IPS-20b (cell line): ENCODE data around the gene CFAP221.

Experiments used
- H3K27ac ChIP-seq: one replicate; pipeline ENCODE4 v1.5.1; 2013; ENCODE audit warnings: low read length
- H3K27me3 ChIP-seq: 2 replicates; pipeline ENCODE4 v1.6.1; 2013; ENCODE audit warnings: mild to moderate bottlenecking, low read length, inconsistent platforms; ENCODE audit not compliant: insufficient read depth
- H3K36me3 ChIP-seq: 2 replicates; pipeline ENCODE4 v1.6.1; 2013; ENCODE audit warnings: low read depth, mild to moderate bottlenecking, inconsistent platforms, low read length, moderate library complexity; ENCODE audit not compliant: insufficient read depth
- H3K4me1 ChIP-seq: 2 replicates; pipeline ENCODE4 v1.6.1; 2013; ENCODE audit warnings: mild to moderate bottlenecking, control low read depth, inconsistent platforms, low read length, moderate library complexity; ENCODE audit not compliant: insufficient read depth
- H3K4me3 ChIP-seq: 2 replicates; pipeline ENCODE4 v1.5.1; 2013; ENCODE audit warnings: mild to moderate bottlenecking, low read length, inconsistent platforms
- H3K9ac ChIP-seq: 2 replicates; pipeline ENCODE4 v1.6.1; 2013; ENCODE audit warnings: low read depth, mild to moderate bottlenecking, inconsistent platforms, low read length, moderate library complexity
- H3K9me3 ChIP-seq: 2 replicates; pipeline ENCODE4 v1.6.1; 2013; ENCODE audit warnings: mild to moderate bottlenecking, low read depth, low read length, inconsistent platforms; ENCODE audit not compliant: insufficient read depth

The CFAP221 gene

GRCh38 chr2:119537792-119538191 is 6.5 kb upstream of the CFAP221 start:
- Histone ChIP-seq H3K9me3 (peaks cover 14% of the 10 kb centered on the region; the same call in 1 of the 2 replicates), H3K9ac (no peak overlapping the region), H3K27ac (no peak overlapping the region), H3K4me3 (no peak overlapping the region), H3K27me3 (no peaks in the 10 kb centered on the region; the same call in 1 of the 2 replicates), H3K36me3 (no peaks in the 10 kb centered on the region), H3K4me1 (no peaks in the 10 kb centered on the region; the same call in 1 of the 2 replicates)

GRCh38 chr2:119541476-119541875 is 2.8 kb upstream of the CFAP221 start:
- H3K4me3 ChIP-seq, result no peak overlapping the region
- H3K9me3 ChIP-seq, result no peaks in the 10 kb centered on the region
- H3K27ac ChIP-seq, result no peak overlapping the region
- no peaks in the 10 kb centered on the region for H3K4me1 ChIP-seq
- H3K27me3 ChIP-seq, result peaks cover 24% of the 10 kb centered on the region
- H3K9ac ChIP-seq, result no peak overlapping the region
- no peaks in the 10 kb centered on the region for H3K36me3 ChIP-seq

- H3K9ac ChIP-seq, result peak overlapping the region; percentile 77; the same call in 1 of the 2 replicates
- H3K36me3 ChIP-seq, result no peaks in the 10 kb centered on the region
- H3K4me3 ChIP-seq, result peak overlapping the region; percentile 74
- no peaks in the 10 kb centered on the region for H3K9me3 ChIP-seq
- H3K27ac ChIP-seq, result no peak overlapping the region
- no peaks in the 10 kb centered on the region for H3K4me1 ChIP-seq
- H3K27me3 ChIP-seq, result peaks cover 25% of the 10 kb centered on the region
These were observed 758 bp downstream of the CFAP221 start for GRCh38 chr2:119544939-119545475.

- Histone ChIP-seq H3K9me3 (no peaks in the 10 kb centered on the region), H3K27ac (no peak overlapping the region), H3K4me3 (no peak overlapping the region), H3K4me1 (no peaks in the 10 kb centered on the region), H3K9ac (no peak overlapping the region), H3K36me3 (no peaks in the 10 kb centered on the region), H3K27me3 (peaks cover 25% of the 10 kb centered on the region)
These were observed 1.7 kb downstream of the CFAP221 start for GRCh38 chr2:119545754-119546446.

- Histone ChIP-seq H3K9me3 (no peaks in the 10 kb centered on the region), H3K4me1 (no peaks in the 10 kb centered on the region), H3K36me3 (no peaks in the 10 kb centered on the region), H3K27me3 (peaks cover 25% of the 10 kb centered on the region), H3K4me3 (no peak overlapping the region), H3K27ac (no peak overlapping the region), H3K9ac (no peak overlapping the region)
These were observed 2.2 kb downstream of the CFAP221 start for GRCh38 chr2:119546447-119546767.

GRCh38 chr2:119548516-119549120 is 4.4 kb downstream of the CFAP221 start:
- Histone ChIP-seq H3K36me3 (no peaks in the 10 kb centered on the region), H3K27ac (no peak overlapping the region), H3K9ac (no peak overlapping the region), H3K9me3 (no peaks in the 10 kb centered on the region), H3K4me1 (no peaks in the 10 kb centered on the region), H3K27me3 (peaks cover 19% of the 10 kb centered on the region), H3K4me3 (no peak overlapping the region)

GRCh38 chr2:119549241-119549640 is 5.0 kb downstream of the CFAP221 start:
- Histone ChIP-seq H3K27me3 (peaks cover 19% of the 10 kb centered on the region), H3K4me3 (no peak overlapping the region), H3K4me1 (no peaks in the 10 kb centered on the region), H3K36me3 (no peaks in the 10 kb centered on the region), H3K9ac (no peak overlapping the region), H3K9me3 (no peaks in the 10 kb centered on the region), H3K27ac (no peak overlapping the region)

- Histone ChIP-seq H3K4me1 (no peaks in the 10 kb centered on the region), H3K27ac (no peak overlapping the region)
These were observed 6.1 kb downstream of the CFAP221 start for GRCh38 chr2:119550346-119550745.

GRCh38 chr2:119550856-119551255 is 6.6 kb downstream of the CFAP221 start:
- H3K9ac ChIP-seq, result no peak overlapping the region
- H3K9me3 ChIP-seq, result no peaks in the 10 kb centered on the region
- H3K4me3 ChIP-seq, result no peak overlapping the region
- peaks cover 8% of the 10 kb centered on the region for H3K27me3 ChIP-seq
- no peak overlapping the region for H3K27ac ChIP-seq
- no peaks in the 10 kb centered on the region for H3K4me1 ChIP-seq
- H3K36me3 ChIP-seq, result no peaks in the 10 kb centered on the region

More at GRCh38 chr2:119550346-119550745, 6.1 kb downstream of the CFAP221 start:
- Histone ChIP-seq H3K36me3 (no peaks in the 10 kb centered on the region), H3K9me3 (no peaks in the 10 kb centered on the region), H3K9ac (no peak overlapping the region), H3K4me3 (no peak overlapping the region), H3K27me3 (peaks cover 13% of the 10 kb centered on the region)

GRCh38 chr2:119552902-119553301 is 8.7 kb downstream of the CFAP221 start:
- Histone ChIP-seq H3K27ac (no peak overlapping the region), H3K9me3 (no peaks in the 10 kb centered on the region), H3K27me3 (no peaks in the 10 kb centered on the region), H3K4me1 (no peaks in the 10 kb centered on the region), H3K4me3 (no peak overlapping the region), H3K36me3 (no peaks in the 10 kb centered on the region), H3K9ac (no peak overlapping the region)

GRCh38 chr2:119553687-119554344 is 9.6 kb downstream of the CFAP221 start:
- Histone ChIP-seq H3K27me3 (no peaks in the 10 kb centered on the region), H3K27ac (no peak overlapping the region), H3K9ac (no peak overlapping the region), H3K4me1 (no peaks in the 10 kb centered on the region), H3K36me3 (no peaks in the 10 kb centered on the region), H3K9me3 (no peaks in the 10 kb centered on the region), H3K4me3 (no peak overlapping the region)

- Histone ChIP-seq H3K27ac (no peak overlapping the region), H3K4me1 (no peaks in the 10 kb centered on the region), H3K9ac (no peak overlapping the region), H3K36me3 (no peaks in the 10 kb centered on the region), H3K27me3 (no peaks in the 10 kb centered on the region), H3K4me3 (no peak overlapping the region), H3K9me3 (no peaks in the 10 kb centered on the region)
These were observed 21.2 kb downstream of the CFAP221 start for GRCh38 chr2:119565481-119565880.
